Tibial nerve (tissue), 3 donors: Measurements from ENCODE around the gene PVALEF.

Source experiments
- CTCF ChIP-seq, 5 experiments: fragments of 200-600 bp in 3 of 5; fragments of 450-650 bp in 2 of 5; sonication (generic) in 3 of 5; IDR thresholded peaks; one replicate each; pipeline ENCODE4 v1.5.1; 2016 to 2019; ENCODE audit warnings: antibody characterized with exemption in 5 of 5, mild to moderate bottlenecking in 3 of 5, moderate library complexity in 2 of 5
- POLR2A ChIP-seq, 2 donors: fragments of 450-650 bp; IDR thresholded peaks; one replicate each; pipeline ENCODE4 v1.6.1; 2017; ENCODE audit warnings: antibody characterized with exemption in 2 of 2, mild to moderate bottlenecking in 2 of 2, moderate library complexity in 2 of 2

GRCh38 chr17:81210466-81210865 lies 45.2 kb downstream of the PVALEF start:
- TF ChIP-seq CTCF (IDR thresholded peaks at IDR 0.05) (no peak), POLR2A (IDR thresholded peaks at IDR 0.05) (no peak)
